GM18873 (cell line): ENCODE measurements around the gene TM7SF2.

Experiments used
- ATAC-seq: cut with Tn5 transposase; IDR thresholded peaks from one replicate; pipeline ENCODE4 v1.9.1; 2021; ENCODE audit warnings: mild to moderate bottlenecking, moderate library complexity, moderate number of reproducible peaks; ENCODE audit not compliant: unreplicated experiment, low FRiP score

Gene TM7SF2

GRCh38 chr11:65111744-65112545 lies at the start of gene TM7SF2:
Gene TM7SF2 (plus strand): TSS chr11:65111872. CDS start chr11:65112016, 144 bp downstream.
- peak; percentile 35 for ATAC-seq

GRCh38 chr11:65063532-65063931 lies 48.1 kb upstream of the TM7SF2 start:
- ATAC-seq = no peak

GRCh38 chr11:65064847-65065240 lies 46.8 kb upstream of the TM7SF2 start:
- ATAC-seq = no peak

- no peak for ATAC-seq
Measured at GRCh38 chr11:65065851-65066250, 45.8 kb upstream of the TM7SF2 start.

DNA sequence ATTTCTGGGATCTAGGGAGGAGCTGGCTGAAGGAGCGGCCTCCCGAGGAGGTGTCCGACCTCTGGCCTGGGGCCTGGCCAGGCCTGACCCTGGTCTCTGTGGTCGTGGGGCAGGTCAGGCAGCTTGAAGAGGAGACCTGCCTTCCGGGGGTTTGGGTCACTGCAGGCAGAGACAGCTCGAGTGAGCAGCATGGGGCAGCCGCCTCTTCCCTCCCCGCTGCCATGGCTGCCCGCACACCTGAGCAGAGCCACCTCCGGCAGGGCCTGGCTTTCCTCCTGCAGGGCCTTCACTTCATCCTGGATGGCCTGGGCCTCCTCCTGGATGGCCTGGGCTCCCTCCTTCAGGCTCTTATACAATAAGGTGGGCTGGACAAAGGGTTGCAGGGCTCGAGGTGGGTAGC lies 45.4 kb upstream of the TM7SF2 start:
- ATAC-seq = no peak

DNA sequence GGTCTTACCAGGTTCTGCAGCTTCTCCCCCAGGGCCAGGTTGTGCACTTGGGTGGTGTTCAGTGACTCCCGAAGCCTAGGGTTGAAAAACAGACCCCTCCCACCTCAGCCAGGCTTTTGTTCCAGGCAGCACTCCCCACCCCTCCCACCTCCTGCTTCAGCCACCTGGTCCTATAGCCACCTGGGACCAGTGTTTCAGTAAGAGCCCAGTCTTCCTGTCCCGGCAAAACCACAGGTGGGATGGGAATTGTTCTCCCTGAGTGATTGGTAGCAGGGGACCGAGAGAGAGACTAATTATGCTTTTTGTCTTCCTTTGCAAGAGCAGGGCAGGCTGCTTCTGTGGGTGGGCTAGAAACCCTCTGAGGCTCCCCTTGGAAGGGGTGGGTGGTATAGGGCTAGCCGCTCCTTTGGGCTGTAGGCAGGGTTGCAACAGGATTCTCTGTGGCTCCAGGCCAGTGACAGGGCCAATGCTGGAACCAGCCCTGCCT lies 44.8 kb upstream of the TM7SF2 start:
- ATAC-seq = no peak

DNA sequence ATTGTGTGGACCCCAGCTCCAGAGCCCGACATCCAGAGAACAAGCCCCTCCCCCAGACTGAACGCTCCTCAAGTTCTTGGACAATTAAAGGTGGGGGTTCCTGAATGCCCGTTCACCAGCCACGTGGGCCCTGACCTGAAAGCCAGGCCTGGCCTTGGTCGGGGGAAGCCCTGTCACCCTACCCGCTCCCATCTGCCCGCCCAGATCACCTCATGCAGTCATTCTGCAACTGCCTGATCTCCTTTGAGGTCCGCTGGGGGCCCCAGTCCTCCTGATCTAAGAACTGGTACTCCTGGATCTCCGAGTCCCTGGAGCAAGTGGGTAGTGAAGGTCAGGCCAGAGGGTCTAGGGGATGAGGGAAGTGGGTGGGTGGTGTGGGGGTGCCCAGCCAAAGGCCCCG lies 44.2 kb upstream of the TM7SF2 start:
- no peak for ATAC-seq

DNA sequence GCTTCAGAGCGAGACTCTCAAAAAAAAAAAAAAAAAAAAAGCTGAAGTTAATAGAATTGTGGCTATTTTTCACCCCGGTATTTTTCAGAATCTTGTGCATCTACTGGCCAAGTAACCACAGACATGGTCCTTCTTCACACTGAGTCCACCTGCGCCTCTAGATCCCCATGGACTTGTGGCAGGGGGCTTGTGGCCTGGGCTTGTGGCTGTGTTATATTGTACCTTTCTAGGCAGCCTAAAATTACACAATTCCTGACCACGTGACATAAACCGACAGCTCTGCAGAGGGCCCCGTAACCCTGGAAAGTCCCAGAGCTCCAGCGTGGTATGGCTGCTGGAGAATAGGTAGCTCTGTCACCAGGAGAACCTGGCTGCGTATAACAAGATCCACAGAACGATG lies 42.5 kb upstream of the TM7SF2 start:
- ATAC-seq = no peak

- ATAC-seq = no peak
Measured at GRCh38 chr11:65071907-65072630, 39.6 kb upstream of the TM7SF2 start.

GRCh38 chr11:65072631-65072966 lies 39.1 kb upstream of the TM7SF2 start:
- ATAC-seq = no peak

DNA sequence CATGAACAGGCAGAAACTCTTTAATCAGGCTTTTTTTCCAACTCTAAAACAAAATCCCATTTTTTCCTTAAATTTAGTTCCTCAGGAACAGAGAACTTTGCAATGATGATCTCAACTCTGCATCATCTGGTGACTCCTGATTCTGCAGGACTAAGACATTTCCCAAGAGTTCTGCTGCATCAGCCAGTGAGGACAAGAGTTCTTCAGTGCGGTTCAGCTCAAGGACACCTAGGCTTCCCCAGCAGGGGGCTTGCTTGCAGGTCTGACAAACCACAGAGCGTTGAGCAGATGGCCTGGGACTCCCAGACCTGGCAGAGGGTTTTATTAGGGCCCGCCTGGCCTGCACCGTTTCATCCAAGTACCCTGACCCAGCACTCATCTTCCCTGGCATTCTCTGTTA lies 34.2 kb upstream of the TM7SF2 start:
- ATAC-seq = no peak

- ATAC-seq = no peak
Measured at GRCh38 chr11:65078151-65078550, 33.5 kb upstream of the TM7SF2 start.

DNA sequence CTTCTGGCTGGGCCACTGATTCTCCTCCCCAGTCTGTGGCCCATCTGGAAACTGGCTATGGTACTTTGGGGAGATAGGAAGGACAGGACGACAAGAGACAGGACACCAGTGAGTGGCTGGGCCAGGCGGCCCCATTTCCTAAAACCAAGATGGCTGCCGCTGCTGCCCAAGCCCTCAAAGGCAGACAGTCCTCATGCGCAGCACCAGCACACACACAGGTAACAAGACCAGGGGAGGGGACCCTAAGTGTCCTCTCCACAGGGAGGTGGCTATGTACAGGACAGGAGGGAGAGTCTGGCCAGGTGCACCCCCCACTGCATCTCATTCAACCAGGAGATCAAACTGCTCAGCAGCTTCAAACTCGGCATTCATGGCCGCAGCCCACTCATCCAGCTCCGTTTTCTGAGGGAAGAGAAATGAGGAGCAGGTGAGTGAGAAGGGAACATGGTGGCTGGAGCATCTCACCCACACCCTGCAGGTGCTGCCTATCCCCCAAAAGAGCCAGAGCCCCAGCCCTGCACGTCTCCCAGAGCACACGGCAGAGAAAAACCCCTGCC lies 32.8 kb upstream of the TM7SF2 start:
- ATAC-seq = no peak

- ATAC-seq = peak; percentile 21
Measured at GRCh38 chr11:65083134-65083833, 28.4 kb upstream of the TM7SF2 start.

- peak; percentile 57 for ATAC-seq
Measured at GRCh38 chr11:65083834-65084597, 27.7 kb upstream of the TM7SF2 start, which contains the start of the genes CDCA5 and ZFPL1. Gene CDCA5 (minus strand): TSS chr11:65084040. CDS start chr11:65083978, 62 bp downstream. Gene ZFPL1 (plus strand): TSS chr11:65084222. CDS start chr11:65084699, 477 bp downstream.

- ATAC-seq = no peak
Measured at GRCh38 chr11:65084598-65085375, 26.9 kb upstream of the TM7SF2 start.

GRCh38 chr11:65085446-65085845 lies 26.2 kb upstream of the TM7SF2 start:
- no peak for ATAC-seq

DNA sequence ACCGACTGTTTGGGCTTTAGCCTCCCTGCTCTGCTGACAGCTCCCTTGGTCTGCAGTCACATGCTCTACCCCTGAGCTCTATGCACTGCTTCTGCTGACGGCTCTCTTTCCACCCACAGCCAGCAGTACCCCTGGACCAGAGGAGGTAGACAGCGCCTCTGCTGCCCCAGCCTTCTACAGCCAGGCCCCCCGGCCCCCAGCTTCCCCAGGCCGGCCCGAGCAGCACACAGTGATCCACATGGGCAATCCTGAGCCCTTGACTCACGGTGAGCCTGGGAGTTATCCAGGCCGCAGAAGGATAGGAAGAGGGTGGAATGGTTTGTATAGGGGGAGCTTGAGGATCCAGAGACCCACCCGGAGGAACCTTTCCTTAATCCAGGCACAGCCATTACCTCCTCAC lies 24.9 kb upstream of the TM7SF2 start:
- ATAC-seq = no peak

- no peak for ATAC-seq
Measured at GRCh38 chr11:65087216-65087615, 24.5 kb upstream of the TM7SF2 start.
